B cell (primary cell): Measurements from ENCODE around the gene MSH5. TPM values are rescaled to one million over a fixed set of nuclear protein-coding genes. Genes with fewer than 3 reads are reported as not detected.
A peak's percentile ranks its signal among the peaks of the same experiment; 100 is the strongest.

Experiments
- ATAC-seq: fragments of 200-7000 bp; cut with Tn5 transposase; one replicate; pipeline ENCODE4 v1.10.0; 2021; ENCODE audit warnings: low read depth, mild to moderate bottlenecking, moderate number of reproducible peaks, moderate library complexity
- CTCF ChIA-PET: fragments of 350-600 bp; sonication (Branson Sonifier 250); formaldehyde crosslinking; loops from one replicate; lab custom pipeline; 2021; ENCODE audit warnings: antibody characterized with exemption, inconsistent platforms; lab: Charles Lee
- POLR2A ChIA-PET: fragments of 350-600 bp; sonication (Branson Sonifier 250); formaldehyde crosslinking; loops from one replicate; lab custom pipeline; 2021; ENCODE audit warnings: antibody characterized with exemption; lab: Charles Lee
- DNase-seq: peaks from one replicate; pipeline ENCODE4 v3.0.0; 2013
- H2AFZ ChIP-seq: 2 replicates; pipeline ENCODE4 v1.6.1; 2012; ENCODE audit warnings: mild to moderate bottlenecking, low read depth, low read length; ENCODE audit not compliant: insufficient read depth, poor library complexity, severe bottlenecking
- H3K27ac ChIP-seq, 2 donors: 1 replicate in 1 of 2; 2 replicates in 1 of 2; pipeline ENCODE4 v1.5.1; 2012 to 2013; ENCODE audit warnings: low read length in 2 of 2, mild to moderate bottlenecking in 2 of 2, moderate library complexity in 1 of 2
- H3K27me3 ChIP-seq, 4 experiments: fragments of 200-600 bp in 1 of 4; sonication (generic) in 1 of 4; replicated peaks in 1 of 4; 1 replicate in 2 of 4; 2 replicates in 2 of 4; pipeline versions ENCODE4 v1.6.1 to v1.7.0; 2013 to 2016; ENCODE audit warnings: low read length in 3 of 4, mild to moderate bottlenecking in 2 of 4, mixed read lengths in 1 of 4, moderate library complexity in 1 of 4; ENCODE audit not compliant: insufficient read depth in 4 of 4, control insufficient read depth in 3 of 4; ENCODE audit errors: control extremely low read depth in 1 of 4
- H3K36me3 ChIP-seq, 2 experiments: replicated peaks in 1 of 2; 1 replicate in 1 of 2; 2 replicates in 1 of 2; pipeline versions ENCODE4 v1.6.1 to v1.7.1; 2013; ENCODE audit warnings: low read length in 1 of 2; ENCODE audit not compliant: insufficient read depth in 2 of 2, control insufficient read depth in 1 of 2; ENCODE audit errors: control extremely low read depth in 1 of 2, extremely low read depth in 1 of 2
- H3K4me1 ChIP-seq, 2 donors: fragments of 200-600 bp in 1 of 2; sonication (generic) in 1 of 2; 1 replicate in 1 of 2; 2 replicates in 1 of 2; pipeline versions ENCODE4 v1.5.1 to v1.6.1; 2013 to 2017; ENCODE audit warnings: low read length in 2 of 2; ENCODE audit not compliant: control insufficient read depth in 2 of 2, insufficient read depth in 2 of 2
- H3K4me2 ChIP-seq: replicated peaks from 2 replicates; pipeline ENCODE3; 2012; ENCODE audit warnings: mild to moderate bottlenecking, low read depth, low read length; ENCODE audit not compliant: poor library complexity, severe bottlenecking
- H3K4me3 ChIP-seq, 5 experiments: fragments of 200-600 bp in 1 of 5; sonication (generic) in 1 of 5; 1 replicate in 3 of 5; 2 replicates in 2 of 5; pipeline versions ENCODE4 v1.5.1 to v1.7.0; 2011 to 2016; ENCODE audit warnings: low read length in 4 of 5, mild to moderate bottlenecking in 4 of 5, low read depth in 2 of 5, control low read depth in 1 of 5, moderate library complexity in 1 of 5; ENCODE audit not compliant: insufficient read depth in 1 of 5; ENCODE audit errors: control extremely low read depth in 1 of 5, extremely low read depth in 1 of 5
- H3K79me2 ChIP-seq: fragments of 200-600 bp; sonication (generic); one replicate; pipeline ENCODE4 v1.6.0; 2016; ENCODE audit warnings: low read length; ENCODE audit not compliant: control insufficient read depth, insufficient read depth
- H3K9ac ChIP-seq: fragments of 200-600 bp; sonication (generic); 2 replicates; pipeline ENCODE4 v1.6.1; 2017; ENCODE audit warnings: mild to moderate bottlenecking, low read length, moderate library complexity
- H3K9me3 ChIP-seq, 3 donors: one replicate each; pipeline versions ENCODE4 v1.6.1 to v1.7.1; 2013; ENCODE audit warnings: low read length in 2 of 3; ENCODE audit not compliant: control insufficient read depth in 2 of 3, insufficient read depth in 1 of 3; ENCODE audit errors: control extremely low read depth in 1 of 3
- H4K20me1 ChIP-seq: 2 replicates; pipeline ENCODE4 v1.6.0; 2012; ENCODE audit warnings: mild to moderate bottlenecking, low read length; ENCODE audit not compliant: insufficient read depth, control insufficient read depth, poor library complexity, severe bottlenecking
- H3K27ac Mint-ChIP-seq: one replicate; pipeline ENCODE4 v1.8.0; 2021; ENCODE audit warnings: mixed read lengths
- H3K27me3 Mint-ChIP-seq: one replicate; pipeline ENCODE4 v1.8.0; 2021; ENCODE audit warnings: mixed read lengths
- H3K4me1 Mint-ChIP-seq: one replicate; pipeline ENCODE4 v1.8.0; 2021; ENCODE audit warnings: mixed read lengths
- H3K4me3 Mint-ChIP-seq: one replicate; pipeline ENCODE4 v1.8.0; 2021; ENCODE audit warnings: mixed read lengths
- H3K9me3 Mint-ChIP-seq: one replicate; pipeline ENCODE4 v1.8.0; 2022; ENCODE audit warnings: mixed read lengths; ENCODE audit not compliant: insufficient read depth
- CTCF ChIP-seq: fragments of 200-600 bp; IDR thresholded peaks from one replicate; pipeline ENCODE4 v1.8.0; 2022; ENCODE audit warnings: antibody characterized with exemption, mild to moderate bottlenecking
- EZH2 ChIP-seq: IDR thresholded peaks from 2 replicates; pipeline ENCODE4 v1.6.1; 2012; ENCODE audit warnings: borderline replicate concordance, low read depth, mild to moderate bottlenecking, moderate library complexity, low read length; ENCODE audit not compliant: insufficient read depth, poor library complexity, severe bottlenecking
- WGBS: methylation state at CpG from one replicate; pipeline ENCODE4 v1.1.5; 2013; ENCODE audit warnings: missing lambda C conversion rate; ENCODE audit not compliant: insufficient coverage; 5-methylcytosine and 5-hydroxymethylcytosine counted together
- intact Hi-C: fragments of 100-400 bp; cut with micrococcal nuclease; formaldehyde crosslinking; loops from one replicate; pipeline ENCODE4 v1.10.0; 2022
- polyA plus RNA-seq: library from polyadenylated mRNA; depleted of rRNA; stranded (reverse); fragments of >200 nt; gene quantifications from 2 replicates; pipeline ENCODE4 v1.2.3, GENCODE V29; 2012
- total RNA-seq, 2 donors: library from RNA; stranded (reverse); fragments of 120-200 nt in 1 of 2; gene quantifications; 1 replicate in 1 of 2; 2 replicates in 1 of 2; pipeline versions ENCODE4 v1.2.3 to v1.2.4, GENCODE V29; 2013 to 2022

MSH5 gene
- total and polyA plus RNA-seq, 2 donors (not counting 1 experiment from before 2014, with no cell fraction given) = 49.9 to 51.6 TPM

DNA sequence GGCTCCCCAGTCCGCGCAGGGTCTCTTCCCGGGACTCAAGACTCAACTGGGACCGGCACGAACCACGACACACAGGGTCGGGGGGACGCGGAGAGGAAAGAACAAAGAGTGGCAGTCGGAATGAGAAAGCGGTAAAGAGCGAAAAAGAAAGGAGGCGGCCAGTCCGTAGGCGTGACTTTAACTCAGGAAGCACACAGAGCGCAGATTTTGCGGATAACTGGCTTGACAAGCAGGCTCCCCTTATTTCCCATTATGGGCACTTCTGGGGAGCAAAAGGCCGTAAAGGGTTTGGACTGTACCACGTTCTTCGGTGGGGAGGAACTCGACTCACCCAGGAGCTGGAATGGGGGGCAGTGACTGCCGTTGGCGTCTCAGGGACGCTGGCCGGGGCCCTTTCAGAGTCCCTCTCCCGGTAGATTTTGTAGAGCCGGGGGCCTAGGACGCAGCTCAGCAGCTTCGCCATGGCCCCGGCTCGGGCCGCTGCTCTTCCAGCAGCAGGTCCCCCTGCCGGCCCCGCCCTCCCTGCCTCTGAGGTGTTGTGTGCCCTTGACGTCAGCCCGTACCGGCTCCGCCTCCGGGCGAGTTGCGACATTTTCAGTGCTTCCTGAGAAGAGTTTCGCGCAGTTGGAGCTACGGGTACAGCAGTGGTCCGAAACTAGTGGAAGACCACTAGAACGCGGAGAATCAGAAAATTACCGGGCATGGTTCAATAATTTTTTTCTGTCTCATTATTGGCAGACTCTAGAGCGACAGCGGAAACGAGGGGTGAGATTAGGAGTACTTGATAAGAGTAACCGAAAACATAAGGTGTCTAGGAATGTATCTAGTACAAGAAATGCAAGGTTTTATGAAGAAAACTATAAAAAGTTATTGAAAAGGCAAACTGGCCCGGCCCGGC lies 36.7 kb upstream of the MSH5 start, which contains the start of gene ABHD16A:
Gene ABHD16A (minus strand): TSS at position 506 of the 898 bp plus-strand sequence. CDS start 43 bp downstream, at position 463.
- Histone ChIP-seq H3K4me1 (peaks cover 20 to 28% of the 10 kb centered on the region in 2 donors), H3K4me2 (peak within 1 kb of the TSS; percentile 75), H3K4me3 (peak within 1 kb of the TSS; percentile 65 to 98 (median 96)), H2AFZ (peak within 1 kb of the TSS; percentile 89), H3K9ac (peak within 1 kb of the TSS; percentile 97), H3K27ac (peak within 1 kb of the TSS; percentile 87 to 93), H3K9me3 (no peaks in the 10 kb centered on the region), H3K36me3 (peaks cover 0 to 27% of the 10 kb centered on the region in 2 experiments), H3K27me3 (no peaks in the 10 kb centered on the region), H3K79me2 (peaks cover 42% of the 10 kb centered on the region), H4K20me1 (no peaks in the 10 kb centered on the region)
- 1% methylated on average over 50 of the region's 54 CpGs for WGBS
- H3K27ac Mint-ChIP-seq = peak within 1 kb of the TSS; percentile 91
- H3K4me3 Mint-ChIP-seq = peak within 1 kb of the TSS; percentile 98
- ATAC-seq (peak; percentile 95), DNase-seq (peak; percentile 99)
- CTCF ChIA-PET = interaction anchor here (0.8 to 2.3 kb wide), 12 partner anchors 9 to 130 kb away, joined by 3 to 11 read pairs (median 4); partner anchors contain the start of genes DDAH2, LSM2 and LY6G5C
- intact Hi-C loops = loop anchor here (1.0 to 5.0 kb wide), 5 partner anchors 22 to 159 kb away; partner anchors contain the start of genes CSNK2B, DDAH2, LY6G5B and LY6G5C
- POLR2A ChIA-PET = interaction anchor here (0.6 to 1.9 kb wide), 10 partner anchors 22 to 160 kb away, joined by 3 to 16 read pairs (median 6); partner anchors contain the start of genes BAG6, CLIC1, DDAH2 and HSPA1B
- TF ChIP-seq CTCF = no peak
- TF ChIP-seq EZH2 = no peak
- no peaks in the 10 kb centered on the region for H3K27me3 Mint-ChIP-seq
- peaks cover 31% of the 10 kb centered on the region for H3K4me1 Mint-ChIP-seq
- H3K9me3 Mint-ChIP-seq = no peaks in the 10 kb centered on the region
